Stimulated activated CD8-positive, alpha-beta memory T cell treated with anti-CD3 and anti-CD28 coated beads, Interleukin-12 subunit alpha, Interleukin-12 subunit beta, amount 100 ng/mL, for 4 hours (primary cell): Measurements from ENCODE around the gene PRUNE2.

Source experiments
- DNase-seq: peaks from one replicate; pipeline ENCODE4 v3.0.0-alpha.2; 2020; ENCODE audit warnings: low read depth

Gene PRUNE2

GRCh38 chr9:76655121-76655541 is 250.8 kb downstream of the PRUNE2 start:
- no peak for DNase-seq

- no peak for DNase-seq
Measured at GRCh38 chr9:76654575-76654974, 251.3 kb downstream of the PRUNE2 start.

GRCh38 chr9:76654051-76654461 is 251.9 kb downstream of the PRUNE2 start:
- DNase-seq, result no peak

- DNase-seq, result no peak
Measured at GRCh38 chr9:76652894-76653293, 253.0 kb downstream of the PRUNE2 start.

GRCh38 chr9:76651119-76651705 is 254.7 kb downstream of the PRUNE2 start:
- DNase-seq, result no peak

GRCh38 chr9:76650692-76651091 is 255.2 kb downstream of the PRUNE2 start:
- DNase-seq, result no peak

- DNase-seq, result no peak
Measured at GRCh38 chr9:76649894-76650293, 256.0 kb downstream of the PRUNE2 start.

- DNase-seq, result no peak
Measured at GRCh38 chr9:76646249-76646648, 259.7 kb downstream of the PRUNE2 start.

- DNase-seq, result no peak
Measured at GRCh38 chr9:76644647-76645250, 261.2 kb downstream of the PRUNE2 start.

- DNase-seq, result no peak
Measured at GRCh38 chr9:76644171-76644570, 261.7 kb downstream of the PRUNE2 start.

GRCh38 chr9:76643399-76644117 is 262.4 kb downstream of the PRUNE2 start:
- DNase-seq, result no peak

- DNase-seq, result no peak
Measured at GRCh38 chr9:76642701-76643209, 263.2 kb downstream of the PRUNE2 start.

- no peak for DNase-seq
Measured at GRCh38 chr9:76642074-76642473, 263.8 kb downstream of the PRUNE2 start.

GRCh38 chr9:76638001-76638400 is 267.9 kb downstream of the PRUNE2 start:
- no peak for DNase-seq

- no peak for DNase-seq
Measured at GRCh38 chr9:76637416-76637815, 268.5 kb downstream of the PRUNE2 start.

GRCh38 chr9:76634356-76635054 is 271.4 kb downstream of the PRUNE2 start:
- DNase-seq, result no peak

- DNase-seq, result no peak
Measured at GRCh38 chr9:76630916-76631315, 275.0 kb downstream of the PRUNE2 start.

- DNase-seq, result no peak
Measured at GRCh38 chr9:76629205-76629990, 276.5 kb downstream of the PRUNE2 start.

GRCh38 chr9:76628155-76628554 is 277.8 kb downstream of the PRUNE2 start:
- no peak for DNase-seq

GRCh38 chr9:76626980-76627379 is 278.9 kb downstream of the PRUNE2 start:
- DNase-seq, result no peak

- no peak for DNase-seq
Measured at GRCh38 chr9:76626141-76626540, 279.8 kb downstream of the PRUNE2 start.
